Measurements from ENCODE around the gene OSBP2.
A peak's percentile ranks its signal among the peaks of the same experiment; 100 is the strongest.

Gene OSBP2

GRCh38 chr22:30919973-30920372 lies 225.3 kb downstream of the OSBP2 start:
- DNase-seq: no peak

GRCh38 chr22:30920407-30920806 lies 225.7 kb downstream of the OSBP2 start:
- DNase-seq: peak; percentile 86

- no peak for DNase-seq
Observed at GRCh38 chr22:30921108-30921507, 226.4 kb downstream of the OSBP2 start.

GRCh38 chr22:30922151-30922611 lies 227.5 kb downstream of the OSBP2 start:
- DNase-seq: peak; percentile 78

GRCh38 chr22:30923168-30923900 lies 228.7 kb downstream of the OSBP2 start:
- no peak for DNase-seq

GRCh38 chr22:30925667-30926066 lies 231.0 kb downstream of the OSBP2 start:
- DNase-seq: no peak

- DNase-seq: no peak
Observed at GRCh38 chr22:30926706-30927105, 232.0 kb downstream of the OSBP2 start.

- DNase-seq: no peak
Observed at GRCh38 chr22:30927806-30928205, 233.1 kb downstream of the OSBP2 start.

GRCh38 chr22:30928401-30928800 lies 233.7 kb downstream of the OSBP2 start:
- DNase-seq: no peak

- DNase-seq: no peak
Observed at GRCh38 chr22:30930228-30930627, 235.6 kb downstream of the OSBP2 start.

- DNase-seq: no peak
Observed at GRCh38 chr22:30931541-30932300, 237.0 kb downstream of the OSBP2 start.

GRCh38 chr22:30932661-30933060 lies 238.0 kb downstream of the OSBP2 start:
- no peak for DNase-seq

GRCh38 chr22:30933457-30933856 lies 238.8 kb downstream of the OSBP2 start:
- no peak for DNase-seq

- no peak for DNase-seq
Observed at GRCh38 chr22:30934053-30934452, 239.4 kb downstream of the OSBP2 start.

- peak; percentile 38 for DNase-seq
Observed at GRCh38 chr22:30940685-30941362, 246.2 kb downstream of the OSBP2 start.

- no peak for DNase-seq
Observed at GRCh38 chr22:30941363-30941740, 246.7 kb downstream of the OSBP2 start.

GRCh38 chr22:30943368-30943767 lies 248.7 kb downstream of the OSBP2 start:
- peak; percentile 40 for DNase-seq

GRCh38 chr22:30944986-30945385 lies 250.3 kb downstream of the OSBP2 start:
- no peak for DNase-seq

GRCh38 chr22:30945653-30946052 lies 251.0 kb downstream of the OSBP2 start:
- no peak for DNase-seq

GRCh38 chr22:30946354-30946753 lies 251.7 kb downstream of the OSBP2 start:
- no peak for DNase-seq

GRCh38 chr22:30947173-30947815 lies 252.6 kb downstream of the OSBP2 start:
- no peak for DNase-seq

GRCh38 chr22:30947816-30948454 lies 253.3 kb downstream of the OSBP2 start:
- no peak for DNase-seq

- no peak for DNase-seq
Observed at GRCh38 chr22:30948930-30949342, 254.3 kb downstream of the OSBP2 start.
